Measurements from ENCODE around the gene KIF3A. TPM values are rescaled to one million over a fixed set of nuclear protein-coding genes. Genes with fewer than 3 reads are reported as not detected.

Gene KIF3A
- total and polyA plus RNA-seq, 5 donors = 4.2 to 9.8 (median 8.8) TPM

DNA sequence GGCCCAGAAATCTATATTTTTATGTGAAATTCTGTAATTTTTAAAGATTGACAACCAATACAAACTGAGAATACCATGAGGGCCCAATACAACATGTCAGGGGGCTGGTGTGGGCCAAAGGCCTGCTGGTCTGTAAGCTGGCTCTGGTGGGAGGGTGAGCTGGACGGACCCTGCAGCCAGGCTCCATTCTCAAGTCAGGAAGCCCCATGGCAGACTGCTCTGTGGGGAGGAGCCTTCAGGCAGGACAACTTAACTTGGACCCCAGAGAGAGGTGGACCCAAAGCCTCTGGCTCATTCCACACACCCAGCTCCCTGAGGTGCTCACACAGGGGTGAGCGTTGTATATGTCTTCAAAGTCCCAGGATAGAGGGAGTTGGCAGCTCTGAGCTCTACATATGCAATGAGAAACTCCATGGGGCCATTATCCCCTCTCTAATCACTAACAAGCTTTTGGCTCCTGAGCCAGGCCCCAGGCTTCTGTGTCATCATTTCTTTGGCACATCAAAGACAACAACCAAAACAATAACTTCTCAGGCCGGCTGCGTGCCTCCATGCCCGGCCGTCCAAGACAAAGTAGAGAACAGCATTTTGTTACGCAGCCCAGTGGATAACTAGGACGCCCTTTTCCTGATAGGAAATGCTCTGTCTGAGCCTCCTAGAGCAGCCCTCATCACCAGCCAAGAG is 33.3 kb upstream of the KIF3A start:
- ATAC-seq (peak in 1 of 2 donors; percentile 39), DNase-seq (peak in 1 of 3 donors; percentile 64)
- no peaks in the 10 kb centered on the region for H3K9me3 ChIP-seq (ENCODE audit: control insufficient read depth, low read length)
- peaks cover 43% of the 10 kb centered on the region for H3K4me1 ChIP-seq (ENCODE audit: control insufficient read depth, insufficient read depth, low read length)
- peak overlapping the region; percentile 33 for H3K27ac ChIP-seq (ENCODE audit: low read length)
- intact Hi-C loops (cut with DNase I) = no loop called here
- no peaks in the 10 kb centered on the region for H3K27me3 ChIP-seq (ENCODE audit: control insufficient read depth, insufficient read depth)
- H3K4me3 ChIP-seq (ENCODE audit: low read length) = no peak overlapping the region
- 66% methylated on average over 8 of the region's 8 CpGs for WGBS

DNA sequence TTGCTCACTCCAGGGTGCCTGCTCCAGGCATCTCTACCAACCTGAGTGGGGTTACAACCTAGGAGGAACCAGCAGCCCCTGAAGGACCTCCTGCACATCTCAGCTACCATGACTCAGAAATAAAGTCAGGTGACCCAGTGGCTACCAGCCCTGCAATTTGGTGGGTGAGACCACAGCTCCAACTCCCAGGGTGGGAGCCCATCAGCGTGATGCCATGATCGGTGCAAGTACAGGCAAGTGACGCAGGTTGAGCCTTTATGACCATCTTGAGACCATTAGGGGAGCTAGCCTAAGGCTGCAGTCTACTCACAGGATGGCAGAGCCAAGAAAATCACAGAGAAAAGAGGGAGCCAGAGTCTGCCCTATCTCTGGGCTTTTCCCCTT is 31.1 kb upstream of the KIF3A start:
- no peak overlapping the region for H3K4me3 ChIP-seq (ENCODE audit: low read length)
- DNase-seq (no peak), ATAC-seq (no peak)
- peaks cover 38% of the 10 kb centered on the region for H3K4me1 ChIP-seq (ENCODE audit: control insufficient read depth, insufficient read depth, low read length)
- 98% methylated on average over 3 of the region's 3 CpGs for WGBS
- H3K9me3 ChIP-seq (ENCODE audit: control insufficient read depth, low read length) = no peaks in the 10 kb centered on the region
- intact Hi-C loops (cut with DNase I) = loop anchor here in 1 of 4 donors (10.0 kb wide), 1 partner anchor 46 kb away; the partner anchor contains the start of gene SOWAHA
- H3K27me3 ChIP-seq (ENCODE audit: control insufficient read depth, insufficient read depth) = no peaks in the 10 kb centered on the region
- H3K27ac ChIP-seq (ENCODE audit: low read length) = no peak overlapping the region

DNA sequence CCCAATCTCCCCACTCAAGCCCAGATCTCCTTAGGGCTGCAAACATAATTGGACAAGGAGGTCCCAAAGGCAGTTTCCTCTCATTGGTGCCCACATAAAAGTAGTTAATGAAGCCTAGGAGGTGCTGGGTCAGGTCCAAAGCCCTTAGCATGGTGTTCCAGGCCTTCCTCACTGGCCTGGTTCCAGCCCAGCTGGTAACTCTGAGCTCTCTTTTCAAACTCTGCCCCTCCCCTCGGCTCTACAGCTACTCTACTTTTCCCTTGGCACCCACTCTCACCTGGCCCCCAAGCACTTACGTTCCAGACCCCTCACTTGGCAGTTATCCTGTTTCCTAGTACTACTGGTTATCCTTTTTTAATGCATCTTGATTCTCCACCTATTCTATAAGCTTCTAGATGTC is 29.8 kb upstream of the KIF3A start:
- Histone ChIP-seq H3K4me1 (ENCODE audit: control insufficient read depth, insufficient read depth, low read length) (peaks cover 26% of the 10 kb centered on the region), H3K4me3 (ENCODE audit: low read length) (no peak overlapping the region), H3K9me3 (ENCODE audit: control insufficient read depth, low read length) (no peaks in the 10 kb centered on the region), H3K27ac (ENCODE audit: low read length) (no peak overlapping the region), H3K27me3 (ENCODE audit: control insufficient read depth, insufficient read depth) (no peaks in the 10 kb centered on the region)
- ATAC-seq (no peak), DNase-seq (peak in 2 of 3 donors; percentile 60 to 66)
- intact Hi-C loops (cut with DNase I) = loop anchor here in 1 of 4 donors (10.0 kb wide), 1 partner anchor 48 kb away; the partner anchor contains the start of gene SOWAHA
- WGBS = 36% methylated on average over 2 of the region's 2 CpGs

DNA sequence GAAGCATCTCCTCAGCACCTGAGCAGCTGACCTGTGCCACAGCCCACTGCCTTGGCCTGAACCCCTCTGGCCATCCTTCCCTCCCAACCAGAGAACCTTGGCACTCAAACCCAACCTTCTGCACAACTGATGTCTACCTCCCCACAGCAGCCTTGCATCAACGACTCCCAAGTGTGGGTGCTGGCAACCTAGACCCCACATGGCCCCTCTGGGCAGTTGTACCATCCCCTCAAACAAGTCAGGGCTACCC is 29.4 kb upstream of the KIF3A start:
- no peak overlapping the region for H3K27ac ChIP-seq (ENCODE audit: low read length)
- ATAC-seq (no peak), DNase-seq (no peak)
- H3K27me3 ChIP-seq (ENCODE audit: control insufficient read depth, insufficient read depth) = no peaks in the 10 kb centered on the region
- H3K9me3 ChIP-seq (ENCODE audit: control insufficient read depth, low read length) = no peaks in the 10 kb centered on the region
- H3K4me1 ChIP-seq (ENCODE audit: control insufficient read depth, insufficient read depth, low read length) = peaks cover 23% of the 10 kb centered on the region
- intact Hi-C loops (cut with DNase I) = loop anchor here in 1 of 4 donors (10.0 kb wide), 1 partner anchor 48 kb away; the partner anchor contains the start of gene SOWAHA
- WGBS = 95% methylated on average over 1 of the region's 1 CpG
- no peak overlapping the region for H3K4me3 ChIP-seq (ENCODE audit: low read length)

DNA sequence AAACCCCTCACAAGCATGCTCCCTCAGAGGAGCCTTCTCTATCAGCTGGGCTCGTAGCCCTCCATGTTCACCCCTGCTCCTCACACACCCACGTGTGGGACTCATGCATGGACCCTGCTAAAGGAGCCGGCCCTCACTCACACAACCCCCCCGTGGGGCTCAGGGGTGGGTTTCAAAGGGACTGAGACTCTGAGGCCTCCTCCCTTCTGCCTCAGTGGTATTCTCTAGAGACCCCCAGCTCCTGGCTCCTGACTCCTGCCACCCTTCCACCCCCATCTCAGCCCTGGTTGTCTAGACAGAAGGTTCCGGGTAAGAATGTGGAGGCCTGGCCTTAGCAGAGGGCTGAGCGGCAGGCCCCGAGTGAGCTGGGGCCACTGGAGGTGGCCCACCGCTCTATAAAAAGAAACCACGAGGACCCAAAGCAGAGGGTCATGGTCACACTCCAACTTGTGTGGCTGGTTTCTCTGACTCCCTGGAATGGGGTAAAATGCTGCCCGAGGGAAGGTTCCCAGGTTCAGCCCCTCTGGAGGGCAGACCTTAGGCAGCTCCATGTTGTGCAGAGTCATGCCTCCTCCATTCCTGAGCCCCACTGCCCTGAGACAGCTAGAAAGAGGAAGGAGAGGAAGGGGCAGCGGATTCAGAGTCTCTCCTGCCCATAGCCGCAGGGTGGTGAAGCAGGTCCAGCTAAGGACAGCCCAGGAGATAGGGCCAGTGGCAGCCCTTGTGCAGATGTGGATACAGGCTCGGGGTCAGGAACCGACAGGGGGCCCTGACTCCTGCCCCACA is 28.9 kb upstream of the KIF3A start:
- H3K9me3 ChIP-seq (ENCODE audit: control insufficient read depth, low read length) = no peaks in the 10 kb centered on the region
- H3K27ac ChIP-seq (ENCODE audit: low read length) = no peak overlapping the region
- WGBS = 87% methylated on average over 14 of the region's 14 CpGs
- no peaks in the 10 kb centered on the region for H3K27me3 ChIP-seq (ENCODE audit: control insufficient read depth, insufficient read depth)
- intact Hi-C loops (cut with DNase I) = loop anchor here in 1 of 4 donors (10.0 kb wide), 1 partner anchor 49 kb away; the partner anchor contains the start of gene SOWAHA
- H3K4me3 ChIP-seq (ENCODE audit: low read length) = no peak overlapping the region
- peak in 1 of 3 donors; percentile 36 for DNase-seq
- ATAC-seq = no peak
- H3K4me1 ChIP-seq (ENCODE audit: control insufficient read depth, insufficient read depth, low read length) = peaks cover 20% of the 10 kb centered on the region

DNA sequence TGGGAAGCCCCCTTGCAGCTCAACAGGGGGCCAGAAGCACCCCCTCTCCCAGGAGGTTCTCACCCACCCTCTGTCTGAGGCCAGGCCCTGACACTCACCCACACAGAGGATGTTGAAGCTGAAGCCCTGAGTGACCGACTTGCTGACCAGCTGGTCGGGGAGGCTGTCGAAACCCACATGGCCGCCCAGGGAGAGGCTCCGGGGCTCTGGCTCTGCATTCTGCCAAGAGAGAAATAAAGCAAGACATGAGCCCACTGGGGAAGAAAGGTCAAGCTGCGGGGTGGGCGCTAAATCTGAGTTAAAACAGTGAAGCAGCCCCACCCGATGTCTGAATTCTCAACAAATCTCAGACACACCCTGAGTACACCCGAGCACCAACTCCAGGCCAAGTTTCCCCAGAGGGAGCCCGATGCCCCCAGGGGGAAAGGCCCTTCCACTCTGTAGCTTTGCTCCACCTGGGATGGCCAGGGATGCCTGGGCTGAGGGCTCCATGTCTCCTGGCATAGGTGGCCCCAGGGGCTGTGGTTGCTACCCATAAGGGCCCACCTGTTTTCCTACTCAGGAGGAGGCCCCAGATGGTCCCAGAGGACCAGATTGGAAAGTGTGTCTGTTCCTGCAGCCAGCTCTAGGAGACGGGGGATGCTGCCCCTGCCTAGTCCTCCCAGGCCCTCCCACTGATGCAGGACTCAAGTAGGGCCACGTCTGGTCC is 28.1 kb upstream of the KIF3A start:
- Histone ChIP-seq H3K4me1 (ENCODE audit: control insufficient read depth, insufficient read depth, low read length) (peaks cover 14% of the 10 kb centered on the region), H3K4me3 (ENCODE audit: low read length) (no peak overlapping the region), H3K9me3 (ENCODE audit: control insufficient read depth, low read length) (no peaks in the 10 kb centered on the region), H3K27ac (ENCODE audit: low read length) (no peak overlapping the region), H3K27me3 (ENCODE audit: control insufficient read depth, insufficient read depth) (no peaks in the 10 kb centered on the region)
- intact Hi-C loops (cut with DNase I) = loop anchor here in 1 of 4 donors (10.0 kb wide), 1 partner anchor 49 kb away; the partner anchor contains the start of gene SOWAHA
- DNase-seq = peak; percentile 57 to 78 (median 68)
- peak; percentile 27 to 45 for ATAC-seq
- 73% methylated on average over 12 of the region's 12 CpGs for WGBS

DNA sequence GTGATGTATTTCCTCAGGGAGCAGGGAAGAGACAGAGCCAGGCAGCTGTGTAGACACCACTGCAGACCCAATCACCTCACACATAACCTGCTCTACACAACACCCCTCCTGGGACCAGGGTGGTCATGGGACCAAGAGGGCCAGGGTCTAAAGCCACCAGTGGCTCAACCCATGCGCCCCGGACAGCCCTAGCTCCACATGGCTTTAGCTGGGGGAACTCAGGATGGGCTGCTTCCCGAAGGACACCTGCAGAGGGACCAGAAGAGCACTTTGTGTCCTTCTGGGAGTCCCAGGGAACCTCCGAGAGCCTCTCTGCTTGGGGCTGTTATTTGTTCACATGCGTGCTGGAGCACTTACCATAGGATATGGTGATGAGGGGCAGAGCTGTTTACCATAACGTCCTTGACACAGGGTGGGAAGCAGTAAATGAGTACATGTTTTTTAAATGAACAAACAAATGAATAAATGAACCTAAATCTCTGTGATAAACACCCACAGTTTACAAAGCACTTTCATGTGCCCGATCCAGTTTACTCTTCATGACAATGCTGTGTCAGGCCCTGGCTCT is 27.4 kb upstream of the KIF3A start:
- ATAC-seq = no peak
- H3K27me3 ChIP-seq (ENCODE audit: control insufficient read depth, insufficient read depth) = no peaks in the 10 kb centered on the region
- H3K4me3 ChIP-seq (ENCODE audit: low read length) = no peak overlapping the region
- H3K9me3 ChIP-seq (ENCODE audit: control insufficient read depth, low read length) = no peaks in the 10 kb centered on the region
- peaks cover 13% of the 10 kb centered on the region for H3K4me1 ChIP-seq (ENCODE audit: control insufficient read depth, insufficient read depth, low read length)
- intact Hi-C loops (cut with DNase I) = loop anchor here in 1 of 4 donors (10.0 kb wide), 1 partner anchor 50 kb away; the partner anchor contains the start of gene SOWAHA
- no peak for DNase-seq
- WGBS = 93% methylated on average over 7 of the region's 7 CpGs
- no peak overlapping the region for H3K27ac ChIP-seq (ENCODE audit: low read length)

DNA sequence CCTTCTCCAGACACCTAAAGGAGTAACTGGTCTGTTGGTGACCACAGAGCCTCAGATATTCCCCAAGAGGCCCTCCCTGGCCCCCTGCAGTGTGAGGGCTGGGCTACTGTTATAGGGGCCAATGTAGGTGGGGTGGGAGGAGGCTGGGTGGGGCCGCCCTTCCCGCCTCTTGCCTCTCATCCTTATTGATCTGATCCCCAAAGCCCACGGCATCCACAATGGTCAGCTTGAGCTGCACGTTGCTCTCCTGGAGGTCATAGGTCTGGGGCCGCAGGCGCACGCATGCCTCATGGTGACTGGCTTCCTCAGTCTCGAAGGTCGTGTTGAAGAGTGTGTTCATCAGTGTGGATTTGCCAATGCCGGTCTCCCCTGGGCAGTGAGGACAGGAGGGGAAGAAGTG is 26.7 kb upstream of the KIF3A start:
- H3K4me1 ChIP-seq (ENCODE audit: control insufficient read depth, insufficient read depth, low read length) = peaks cover 13% of the 10 kb centered on the region
- H3K9me3 ChIP-seq (ENCODE audit: control insufficient read depth, low read length) = no peaks in the 10 kb centered on the region
- no peak for ATAC-seq
- 95% methylated on average over 10 of the region's 10 CpGs for WGBS
- H3K27me3 ChIP-seq (ENCODE audit: control insufficient read depth, insufficient read depth) = no peaks in the 10 kb centered on the region
- no peak overlapping the region for H3K27ac ChIP-seq (ENCODE audit: low read length)
- no peak overlapping the region for H3K4me3 ChIP-seq (ENCODE audit: low read length)
- DNase-seq = no peak
- intact Hi-C loops (cut with DNase I) = loop anchor here in 1 of 4 donors (10.0 kb wide), 1 partner anchor 51 kb away; the partner anchor contains the start of gene SOWAHA

DNA sequence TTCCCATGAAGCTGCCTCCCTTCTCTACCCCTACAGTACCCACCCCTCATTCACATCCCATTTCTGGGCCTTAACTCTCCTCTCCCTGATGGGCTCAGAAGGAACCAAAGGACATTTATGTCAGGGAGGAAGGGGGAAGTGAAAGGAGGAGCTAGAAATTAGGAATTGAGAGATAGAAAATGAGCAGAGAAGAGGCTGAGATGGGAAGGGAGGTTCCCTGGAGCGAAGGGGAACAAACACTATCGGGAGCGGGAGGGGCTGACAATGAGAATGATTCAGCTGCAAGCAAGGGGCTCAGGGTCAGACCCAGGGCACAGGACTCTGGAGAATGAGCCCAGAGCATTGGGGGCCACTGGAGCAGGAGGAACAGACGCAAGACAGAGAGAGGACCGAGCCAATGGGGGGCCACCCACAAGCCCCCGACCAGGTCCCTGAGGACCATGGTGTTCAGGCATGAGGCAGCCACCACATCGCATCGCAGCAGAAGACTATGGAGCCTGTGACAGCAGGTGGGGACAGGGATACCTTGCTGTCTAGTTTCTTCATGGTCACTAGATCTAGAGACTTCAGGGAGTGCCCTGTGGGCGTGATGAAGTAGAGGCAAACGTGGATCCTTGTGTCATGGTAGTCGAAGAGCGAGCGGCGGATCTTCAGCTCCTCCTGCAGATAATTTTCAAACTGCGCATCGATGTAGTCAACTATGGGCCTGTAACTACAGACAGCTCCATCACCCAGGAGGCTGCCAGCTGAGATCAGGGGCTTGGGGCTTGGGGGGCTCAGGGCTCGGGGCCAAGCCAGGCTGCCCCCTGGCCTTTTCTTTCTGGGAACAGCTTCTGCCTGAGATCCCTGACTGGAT is 26.1 kb upstream of the KIF3A start:
- Histone ChIP-seq H3K9me3 (ENCODE audit: control insufficient read depth, low read length) (no peaks in the 10 kb centered on the region), H3K27ac (ENCODE audit: low read length) (no peak overlapping the region), H3K4me1 (ENCODE audit: control insufficient read depth, insufficient read depth, low read length) (peaks cover 13% of the 10 kb centered on the region), H3K4me3 (ENCODE audit: low read length) (no peak overlapping the region), H3K27me3 (ENCODE audit: control insufficient read depth, insufficient read depth) (no peaks in the 10 kb centered on the region)
- DNase-seq (no peak), ATAC-seq (no peak)
- 95% methylated on average over 17 of the region's 17 CpGs for WGBS
- intact Hi-C loops (cut with DNase I) = loop anchor here in 1 of 4 donors (10.0 kb wide), 1 partner anchor 51 kb away; the partner anchor contains the start of gene SOWAHA
